Measurements from ENCODE around the gene DPT. TPM values are rescaled to one million over a fixed set of nuclear protein-coding genes. Genes with fewer than 3 reads are reported as not detected.

Gene DPT
- total RNA-seq, 2 experiments from 2014 or later = not detected

GRCh38 chr1:168759077-168759476 is 30.1 kb upstream of the DPT start:
- Histone ChIP-seq H3K9me3 (ENCODE audit: control insufficient read depth in 1 of 2, insufficient read depth in 1 of 2, low read length in 2 of 2) (no peaks in the 10 kb centered on the region), H3K27me3 (ENCODE audit: control insufficient read depth in 1 of 2, insufficient read depth in 2 of 2, low read length in 2 of 2) (no peaks in the 10 kb centered on the region), H3K36me3 (ENCODE audit: insufficient read depth, low read length) (no peaks in the 10 kb centered on the region), H3K27ac (ENCODE audit: low read depth in 1 of 2, low read length in 2 of 2) (no peak overlapping the region), H3K4me1 (ENCODE audit: insufficient read depth, low read length) (no peaks in the 10 kb centered on the region), H3K4me3 (ENCODE audit: low read length) (no peak overlapping the region)
- DNase-seq (no peak), ATAC-seq (ENCODE audit: poor library complexity) (no peak)
- H3K4me1 Mint-ChIP-seq (ENCODE audit: low read depth) = no peaks in the 10 kb centered on the region
- no peak overlapping the region for H3K27ac Mint-ChIP-seq
- H3K4me3 Mint-ChIP-seq = no peak overlapping the region
- no peaks in the 10 kb centered on the region for H3K9me3 Mint-ChIP-seq
- ChIA-PET CTCF (no interaction called here), POLR2A (no interaction called here)
- H3K27me3 Mint-ChIP-seq = no peaks in the 10 kb centered on the region
- TF ChIP-seq CTCF (IDR thresholded peaks at IDR 0.05) = no peak
- intact Hi-C loops (cut with DNase I, micrococcal nuclease) = no loop called here
- H3K36me3 Mint-ChIP-seq (ENCODE audit: low read depth) = no peaks in the 10 kb centered on the region

- no peak for ATAC-seq (ENCODE audit: poor library complexity)
- H3K27ac ChIP-seq (ENCODE audit: low read depth in 1 of 2, low read length in 2 of 2) = no peak overlapping the region
- H3K27me3 ChIP-seq (ENCODE audit: control insufficient read depth in 1 of 2, insufficient read depth in 2 of 2, low read length in 2 of 2) = no peaks in the 10 kb centered on the region
- H3K27me3 Mint-ChIP-seq = no peaks in the 10 kb centered on the region
- no peak for TF ChIP-seq CTCF (IDR thresholded peaks at IDR 0.05)
- intact Hi-C loops (cut with DNase I, micrococcal nuclease) = no loop called here
- no peaks in the 10 kb centered on the region for H3K4me1 ChIP-seq (ENCODE audit: insufficient read depth, low read length)
- ChIA-PET CTCF (no interaction called here), POLR2A (no interaction called here)
- no peak overlapping the region for H3K4me3 Mint-ChIP-seq
- H3K27ac Mint-ChIP-seq = no peak overlapping the region
- no peaks in the 10 kb centered on the region for H3K9me3 ChIP-seq (ENCODE audit: control insufficient read depth in 1 of 2, insufficient read depth in 1 of 2, low read length in 2 of 2)
- no peaks in the 10 kb centered on the region for H3K4me1 Mint-ChIP-seq (ENCODE audit: low read depth)
- no peak overlapping the region for H3K4me3 ChIP-seq (ENCODE audit: low read length)
- no peaks in the 10 kb centered on the region for H3K36me3 ChIP-seq (ENCODE audit: insufficient read depth, low read length)
- H3K36me3 Mint-ChIP-seq (ENCODE audit: low read depth) = no peaks in the 10 kb centered on the region
- no peak for DNase-seq
- H3K9me3 Mint-ChIP-seq = no peaks in the 10 kb centered on the region
Observed at GRCh38 chr1:168758503-168758902, 29.5 kb upstream of the DPT start.

- Mint-ChIP-seq H3K27me3 (peaks cover 13% of the 10 kb centered on the region), H3K4me1 (ENCODE audit: low read depth) (no peaks in the 10 kb centered on the region), H3K36me3 (ENCODE audit: low read depth) (no peaks in the 10 kb centered on the region), H3K27ac (no peak overlapping the region), H3K9me3 (no peaks in the 10 kb centered on the region), H3K4me3 (no peak overlapping the region)
- ChIA-PET CTCF (no interaction called here), POLR2A (no interaction called here)
- intact Hi-C loops (cut with DNase I, micrococcal nuclease) = no loop called here
- Histone ChIP-seq H3K27ac (ENCODE audit: low read depth in 1 of 2, low read length in 2 of 2) (no peak overlapping the region), H3K27me3 (ENCODE audit: control insufficient read depth in 1 of 2, insufficient read depth in 2 of 2, low read length in 2 of 2) (peaks cover 4 to 11% of the 10 kb centered on the region in 2 experiments), H3K36me3 (ENCODE audit: insufficient read depth, low read length) (no peaks in the 10 kb centered on the region), H3K9me3 (ENCODE audit: control insufficient read depth in 1 of 2, insufficient read depth in 1 of 2, low read length in 2 of 2) (no peaks in the 10 kb centered on the region), H3K4me3 (ENCODE audit: low read length) (no peak overlapping the region), H3K4me1 (ENCODE audit: insufficient read depth, low read length) (no peaks in the 10 kb centered on the region)
- DNase-seq (no peak), ATAC-seq (ENCODE audit: poor library complexity) (no peak)
- TF ChIP-seq CTCF (IDR thresholded peaks at IDR 0.05) = no peak
Observed at GRCh38 chr1:168755800-168756418, 26.9 kb upstream of the DPT start.
